Stimulated activated CD4-positive, alpha-beta T cell treated with anti-CD3 and anti-CD28 coated beads, Interleukin-15, amount 100 ng/mL, for 1 hour (primary cell): ENCODE data around the gene HOMER1.
"Not testable (repeated sequence)": the region's sequence is repeated elsewhere in the genome, so short reads cannot be mapped to it uniquely, and the experiment has no call there.

Experiments used
- DNase-seq, 2 donors: peaks; one replicate each; pipeline ENCODE4 v3.0.0-alpha.2; 2020; ENCODE audit warnings: low read depth in 1 of 2, low spot score in 1 of 2

The HOMER1 gene

GRCh38 chr5:79517601-79518000, 3.7 kb upstream of the HOMER1 start:
- no peak for DNase-seq

GRCh38 chr5:79516986-79517385, 3.1 kb upstream of the HOMER1 start:
- DNase-seq, result no peak

- not testable (repeated sequence) for DNase-seq
These were observed 2.4 kb upstream of the HOMER1 start for GRCh38 chr5:79516331-79516730.

DNA sequence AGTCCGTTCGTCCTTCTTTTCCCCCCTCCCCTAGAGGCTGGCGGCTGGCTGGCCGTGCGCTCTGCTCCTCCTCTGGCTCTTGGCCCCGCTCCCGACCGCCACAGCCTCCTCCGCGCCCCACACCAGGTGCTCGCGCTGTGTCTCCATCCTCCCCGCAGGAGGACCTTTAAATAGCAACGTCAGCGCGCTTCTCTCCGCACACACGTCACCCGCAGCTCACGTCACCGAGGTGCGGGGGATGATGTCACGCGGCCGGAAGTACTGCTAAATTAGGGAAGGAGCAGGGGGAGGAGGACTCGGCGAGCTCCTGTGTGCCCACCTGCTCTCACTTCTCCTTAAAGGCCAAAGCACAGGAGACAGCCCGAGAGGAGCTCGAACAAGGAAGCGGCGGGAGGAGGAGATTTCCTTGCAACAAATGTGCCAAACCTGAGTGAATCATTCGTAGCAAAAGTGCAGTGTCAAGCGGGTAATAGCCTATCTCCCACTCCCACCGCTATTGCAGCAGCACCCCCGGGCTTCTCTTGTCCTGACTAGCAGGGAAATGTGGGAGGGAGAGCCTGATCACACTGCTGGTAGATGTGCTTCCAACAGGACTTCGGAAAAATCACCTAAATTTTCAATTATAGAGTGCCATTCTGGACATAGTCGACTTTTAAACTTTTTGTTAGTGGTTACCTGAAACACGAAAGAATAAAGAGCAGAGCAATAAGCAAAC, 614 bp upstream of the HOMER1 start:
- peak; percentile 74 to 81 for DNase-seq

DNA sequence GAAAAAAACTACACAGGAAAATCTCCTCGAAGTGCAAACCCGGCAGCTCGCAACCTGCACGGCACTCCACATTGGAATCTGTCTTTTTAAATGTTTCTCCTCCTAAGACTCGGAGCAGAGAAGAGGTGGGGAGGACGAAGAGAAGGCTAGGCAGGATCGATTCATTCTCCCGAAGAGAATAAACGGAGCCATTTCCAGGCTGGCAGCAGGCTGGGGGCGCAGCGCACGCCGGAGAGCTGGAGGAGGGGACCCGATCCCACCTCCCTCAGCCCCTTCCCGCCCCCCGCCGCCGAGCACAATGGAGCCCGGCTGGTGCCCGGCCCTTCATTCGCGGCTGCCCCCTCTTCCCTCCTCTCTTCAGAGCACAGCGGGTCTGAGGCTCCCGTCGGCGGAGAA, 628 bp downstream of the HOMER1 start:
- DNase-seq, result no peak

DNA sequence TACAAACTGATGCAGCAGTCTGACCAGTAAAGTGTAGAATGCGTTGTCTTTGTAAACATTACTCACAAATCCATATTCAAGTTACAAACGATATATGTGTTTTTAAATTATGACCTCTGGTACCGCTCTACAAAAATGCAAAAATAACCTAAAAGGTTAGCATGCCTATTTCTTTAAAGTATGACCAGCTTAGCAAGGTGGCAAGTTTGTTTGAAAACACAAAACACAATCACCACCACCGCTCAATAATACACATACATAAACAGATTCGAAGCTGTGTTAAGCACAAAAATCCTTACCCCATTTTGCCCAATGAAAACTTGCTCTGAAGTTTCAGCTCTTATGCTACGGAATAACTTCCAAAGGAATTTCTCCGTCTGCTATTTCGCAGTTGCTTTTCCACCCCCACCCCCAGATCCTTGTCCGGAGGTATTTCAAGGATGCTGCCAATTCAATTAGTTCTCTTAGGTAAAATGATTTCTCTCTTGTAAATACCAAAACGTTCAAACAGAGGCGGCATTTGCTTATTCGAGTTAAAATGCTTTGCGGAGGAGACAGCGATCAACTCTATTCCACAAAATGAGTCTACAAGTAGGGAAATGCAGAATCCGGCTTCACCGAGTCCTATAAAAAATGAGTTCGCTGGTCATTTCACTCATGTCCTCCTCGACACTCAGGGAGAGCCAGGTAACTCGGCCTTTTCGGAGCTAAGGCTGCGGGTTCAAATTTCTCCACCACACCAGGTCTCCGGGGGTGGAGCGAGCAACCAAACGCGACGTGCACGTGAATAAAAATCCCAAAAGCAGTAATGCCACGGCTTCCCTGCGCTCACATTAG, 1.2 kb downstream of the HOMER1 start:
- peak in 1 of 2 donors; percentile 2 for DNase-seq

DNA sequence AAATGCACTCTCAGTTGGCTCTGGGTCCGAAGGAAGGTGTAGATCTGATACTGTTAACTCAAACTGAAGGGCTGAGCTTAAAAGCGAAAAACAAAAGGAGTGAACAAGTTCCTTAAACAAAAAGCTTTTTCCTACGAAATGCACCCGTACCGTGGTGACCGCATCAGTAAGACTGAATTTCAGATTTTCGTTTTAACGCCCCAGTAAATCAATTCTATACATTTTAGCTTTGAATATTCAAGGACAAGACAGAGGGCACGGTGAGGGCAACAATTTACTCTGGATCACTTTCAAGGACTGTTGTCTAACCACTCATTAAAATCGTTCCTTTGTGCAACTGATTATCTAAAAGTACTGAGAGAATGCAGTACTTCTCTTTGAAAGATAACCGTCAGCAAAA, 1.9 kb downstream of the HOMER1 start:
- DNase-seq, result no peak

DNA sequence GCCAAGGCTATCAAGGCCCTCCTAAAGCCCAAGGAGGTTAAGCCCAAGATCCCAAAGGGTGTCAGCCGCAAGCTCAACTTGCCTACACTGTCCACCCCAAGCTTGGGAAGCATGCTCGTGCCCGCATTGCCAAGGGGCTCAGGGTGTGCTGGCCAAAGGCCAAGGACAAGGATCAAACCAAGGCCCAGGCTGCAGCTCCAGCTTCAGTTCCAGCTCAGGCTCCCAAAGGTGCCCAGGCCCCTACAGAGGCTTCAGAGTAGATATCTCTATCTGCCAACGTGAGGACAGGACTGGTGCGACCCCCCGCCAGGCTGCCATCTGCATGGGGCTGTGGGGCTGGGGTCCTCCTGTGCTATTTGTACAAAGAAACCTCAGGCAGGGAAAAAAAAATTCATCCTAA, 3.3 kb downstream of the HOMER1 start:
- DNase-seq, result no peak

DNA sequence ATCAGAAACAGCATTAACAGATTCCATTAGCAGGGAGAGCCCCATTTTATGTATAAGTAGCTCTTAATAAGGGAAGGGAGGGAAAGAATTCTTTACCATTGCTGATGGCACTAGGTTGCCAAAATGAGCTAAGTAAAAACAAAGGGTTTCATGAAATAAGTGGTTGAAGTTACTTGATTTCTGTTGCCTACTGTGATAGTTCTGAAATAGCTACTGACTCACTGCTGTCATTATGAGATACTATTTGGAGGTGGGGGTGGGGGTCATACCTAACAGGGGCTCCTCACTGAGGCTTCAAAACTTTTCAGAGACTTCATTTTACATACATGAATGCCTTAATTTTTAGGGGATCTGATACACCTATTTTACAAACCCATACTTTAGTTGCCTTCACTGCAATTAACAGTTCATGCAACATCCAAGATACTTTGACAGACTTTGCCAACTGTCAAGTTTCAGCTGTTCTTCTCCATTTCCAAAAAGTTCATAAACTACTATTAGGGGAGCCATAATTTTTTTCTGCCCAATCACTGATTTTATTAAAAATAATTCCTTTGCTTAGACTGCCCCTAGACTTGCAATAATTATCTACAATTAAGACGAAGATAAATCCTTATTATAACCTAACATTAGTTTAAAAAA, 4.6 kb downstream of the HOMER1 start:
- DNase-seq, result no peak

- no peak for DNase-seq
These were observed 5.1 kb downstream of the HOMER1 start for GRCh38 chr5:79508794-79509193.

DNA sequence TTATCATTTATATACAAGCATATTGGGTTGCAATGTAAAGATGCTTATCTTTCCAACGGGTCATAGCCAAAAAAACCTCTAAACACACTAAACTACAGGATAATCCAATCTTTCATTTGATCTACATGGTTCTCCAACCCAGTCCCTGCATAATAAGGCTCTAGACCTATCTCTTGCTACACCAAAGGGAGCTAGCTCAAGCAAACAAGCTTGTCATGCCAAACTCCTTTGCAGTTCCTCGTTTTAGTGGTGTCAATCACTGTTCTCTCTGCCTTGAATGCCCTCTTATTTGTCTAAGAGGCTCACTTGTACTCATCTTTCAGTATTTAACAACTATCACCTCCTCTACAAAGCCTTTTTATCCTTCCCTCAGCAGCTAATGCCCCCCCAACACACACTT, 5.6 kb downstream of the HOMER1 start:
- no peak for DNase-seq

DNA sequence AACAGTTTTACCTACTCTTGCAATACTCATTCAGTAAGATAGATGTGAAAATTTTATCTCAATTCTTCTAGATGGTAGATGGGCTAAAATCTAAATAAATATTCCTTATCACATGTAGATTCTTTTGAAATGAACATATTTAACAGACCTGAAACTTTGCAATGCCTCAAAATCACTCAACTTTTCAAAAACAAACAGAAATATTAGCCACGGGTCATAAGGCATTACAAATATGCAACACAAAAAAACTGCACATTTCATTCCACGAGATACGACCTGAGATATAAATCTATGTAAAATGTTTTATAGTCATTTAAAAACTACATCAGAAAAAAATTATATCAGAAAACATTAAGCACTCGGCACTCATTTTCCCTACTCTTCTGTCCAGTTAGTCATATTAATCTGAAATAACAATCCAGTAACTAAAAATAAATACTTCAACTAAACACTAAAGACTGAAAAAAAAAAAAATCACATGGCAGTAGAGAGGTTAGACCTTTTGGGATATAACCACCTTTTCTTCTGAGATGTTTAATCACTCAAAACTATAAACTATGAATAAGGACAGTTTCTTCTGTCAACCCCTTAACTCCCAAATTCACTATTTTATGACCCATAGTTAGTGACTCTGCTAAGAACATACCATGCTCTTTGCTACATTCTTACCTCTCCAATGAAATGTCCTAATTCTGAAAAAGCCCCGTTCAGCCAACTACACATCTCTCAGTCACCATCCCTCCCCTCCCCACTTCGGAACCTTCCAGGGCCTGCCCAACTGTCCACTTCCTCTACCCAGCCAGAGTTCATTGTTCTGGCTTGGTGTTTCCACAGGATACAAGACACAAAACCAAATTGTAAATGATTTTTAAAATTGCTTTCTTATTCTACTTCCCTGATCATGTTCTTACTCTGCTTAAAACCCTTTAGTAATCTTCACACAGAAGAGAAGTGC, 6.4 kb downstream of the HOMER1 start:
- no peak for DNase-seq

- no peak for DNase-seq
These were observed 8.8 kb downstream of the HOMER1 start for GRCh38 chr5:79505138-79505537.

DNA sequence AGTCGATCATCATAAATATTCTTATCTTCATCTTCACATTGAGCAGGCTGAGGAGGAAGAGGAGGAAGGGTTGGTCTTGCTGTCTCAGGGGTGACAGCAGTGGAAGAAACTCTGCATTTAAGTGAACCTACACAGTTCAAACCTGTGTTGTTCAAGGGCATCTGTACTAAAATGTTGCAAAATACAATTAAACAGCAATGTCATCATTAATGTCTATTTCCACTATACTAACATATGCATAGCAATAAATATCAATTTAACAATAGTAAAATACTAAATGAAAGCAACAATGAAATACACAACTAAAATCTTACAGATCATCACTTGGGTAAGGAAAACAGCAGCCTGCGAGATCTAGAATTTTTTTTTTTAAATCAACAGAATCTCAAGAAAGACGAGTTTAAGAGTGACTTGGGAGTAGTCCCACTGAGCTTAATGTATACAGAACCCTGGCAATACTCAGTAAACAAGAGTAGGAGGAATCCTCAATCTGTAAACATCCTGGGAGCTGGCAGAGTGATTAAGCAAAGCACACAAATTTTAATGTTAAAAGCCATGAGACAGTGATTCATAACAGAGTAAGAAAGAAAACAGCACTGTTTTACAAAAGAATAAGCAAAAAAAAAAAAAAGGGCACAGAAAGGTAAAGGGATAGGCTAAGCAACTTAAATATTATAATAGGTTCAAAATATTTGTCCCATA, 10.0 kb downstream of the HOMER1 start:
- no peak for DNase-seq

DNA sequence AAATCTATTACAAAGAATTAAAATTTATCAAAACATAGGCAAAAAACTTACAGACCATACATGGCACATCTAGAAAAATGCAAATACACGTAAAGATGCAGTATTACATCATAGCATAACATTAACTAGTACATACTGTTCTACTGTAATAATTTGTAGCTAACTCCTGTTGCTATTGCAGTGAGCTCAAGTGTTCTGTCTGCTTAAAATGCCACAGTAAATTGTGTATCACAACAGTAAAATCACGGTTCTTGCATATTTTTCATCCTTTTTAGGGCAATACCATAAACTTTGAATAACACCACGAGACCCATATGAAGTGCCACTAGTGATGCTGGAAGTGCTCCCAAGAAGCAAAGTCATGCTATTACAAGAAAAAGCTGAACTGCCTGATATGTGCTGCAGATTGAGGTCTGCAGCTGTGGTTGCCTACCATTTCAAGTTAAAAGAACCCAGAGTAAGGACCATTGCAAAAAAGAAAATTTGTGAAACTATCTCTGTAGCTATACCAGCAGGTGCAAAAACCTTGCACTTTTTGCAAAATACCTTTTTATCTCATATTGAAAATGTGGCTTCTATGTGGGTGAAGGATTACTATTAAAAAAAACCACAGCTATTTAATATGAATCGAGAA, 14.2 kb downstream of the HOMER1 start:
- no peak for DNase-seq

DNA sequence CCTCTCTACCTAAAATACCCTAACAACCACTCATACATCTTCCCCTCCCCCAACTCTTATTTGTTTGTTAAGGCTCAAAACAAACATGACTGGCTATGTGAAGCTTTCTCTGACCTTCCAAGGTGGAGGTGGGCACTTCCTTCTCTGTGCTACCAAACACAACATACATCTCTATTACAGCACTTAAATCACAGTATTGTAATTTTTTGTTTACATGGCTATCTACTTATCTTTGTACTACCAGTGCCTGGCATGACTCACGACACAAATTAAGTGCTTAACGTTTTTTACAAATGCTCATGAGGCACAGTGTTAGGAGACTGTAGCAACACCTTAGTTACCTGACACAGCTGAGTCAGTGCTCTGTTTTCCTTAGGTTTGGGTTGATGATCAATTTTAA, 18.6 kb downstream of the HOMER1 start:
- DNase-seq, result no peak

DNA sequence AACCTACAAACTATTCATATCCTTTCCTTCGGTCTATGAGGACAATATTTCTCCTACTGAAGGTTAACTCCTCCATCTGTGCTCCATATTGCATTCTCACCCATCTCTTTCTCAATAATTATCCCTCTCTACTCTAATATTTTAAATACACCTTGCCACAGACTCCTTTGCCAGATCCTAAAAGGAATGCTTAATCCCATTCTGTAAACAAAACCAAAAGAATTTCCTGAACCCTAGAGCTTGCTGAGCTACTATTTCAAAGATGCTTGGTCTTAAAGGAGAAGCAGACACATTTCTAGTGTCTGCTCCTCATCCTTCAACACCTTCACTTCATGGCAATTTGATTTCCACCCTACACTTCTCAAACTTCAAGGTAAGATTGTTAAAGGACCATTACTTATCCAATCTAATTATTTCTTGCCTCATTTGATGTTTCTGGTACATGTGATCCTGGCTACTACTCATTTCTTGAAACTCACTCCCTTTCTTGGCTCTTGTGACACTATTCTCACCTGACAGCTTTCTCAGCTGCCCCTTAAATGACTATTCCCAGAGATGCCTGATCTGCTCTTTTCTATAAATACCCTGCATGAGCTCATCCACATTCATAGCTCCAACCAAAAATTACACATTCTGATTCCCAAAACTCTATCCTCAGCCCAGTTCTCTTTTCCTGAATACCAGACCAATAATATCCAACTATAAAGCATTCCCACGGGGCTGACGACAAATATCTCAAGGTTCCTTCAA, 20.2 kb downstream of the HOMER1 start:
- DNase-seq, result no peak

DNA sequence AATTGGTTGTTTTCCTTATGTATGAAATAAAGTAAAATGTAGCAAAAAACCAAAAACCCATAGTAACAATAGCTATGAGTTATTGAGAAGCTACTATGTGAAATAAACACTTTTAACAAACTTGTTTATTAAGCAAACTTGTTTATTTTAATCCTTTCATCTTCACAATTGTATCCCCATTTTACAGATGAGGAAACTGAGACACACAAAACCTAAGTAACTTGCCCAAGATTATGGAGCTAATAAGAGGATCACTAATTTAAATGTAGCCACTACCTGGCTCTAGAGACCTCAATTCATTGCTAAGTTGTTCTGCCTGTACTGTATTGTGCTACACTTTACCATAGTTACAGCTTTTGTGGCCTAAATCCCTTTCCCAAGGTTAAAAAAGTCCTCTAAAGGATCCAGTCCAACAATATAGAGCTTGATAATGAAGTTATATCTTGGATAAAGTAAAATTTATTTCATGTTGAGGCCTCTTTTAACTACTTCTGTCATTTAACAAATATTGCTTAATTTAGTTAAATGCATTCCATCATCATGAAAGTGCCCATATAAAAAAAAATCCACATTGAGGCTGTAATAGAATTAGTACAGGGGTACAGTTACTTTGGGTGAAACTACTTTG, 22.1 kb downstream of the HOMER1 start:
- no peak for DNase-seq
